GM23248 (cell line): ENCODE data around the gene TMEM255B. TPM values are rescaled to one million over a fixed set of nuclear protein-coding genes. Genes with fewer than 3 reads are reported as not detected.

Experiments used
- DNase-seq: peaks from one replicate; pipeline ENCODE4 v3.0.0-alpha.2; 2015
- H2AFZ ChIP-seq: fragments of 200-600 bp; sonication (generic); 2 replicates; pipeline ENCODE4 v1.6.1; 2016; ENCODE audit warnings: antibody characterized with exemption
- H3F3A ChIP-seq: fragments of 200-600 bp; sonication (generic); 2 replicates; pipeline ENCODE4 v1.6.1; 2016; ENCODE audit warnings: mild to moderate bottlenecking, antibody characterized with exemption, mixed run types; ENCODE audit not compliant: insufficient read depth
- H3K27ac ChIP-seq: fragments of 200-600 bp; sonication (generic); 2 replicates; pipeline ENCODE4 v1.5.1; 2016; ENCODE audit warnings: mild to moderate bottlenecking
- H3K27me3 ChIP-seq: fragments of 200-600 bp; sonication (generic); replicated peaks from 2 replicates; pipeline ENCODE4 v1.6.1; 2016; ENCODE audit warnings: mild to moderate bottlenecking; ENCODE audit not compliant: insufficient read depth
- H3K36me3 ChIP-seq: fragments of 200-600 bp; sonication (generic); 2 replicates; pipeline ENCODE4 v1.6.1; 2016; ENCODE audit warnings: low read depth, mild to moderate bottlenecking
- H3K4me1 ChIP-seq: fragments of 200-600 bp; sonication (generic); 2 replicates; pipeline ENCODE4 v1.6.1; 2016; ENCODE audit warnings: mild to moderate bottlenecking; ENCODE audit not compliant: insufficient read depth
- H3K4me2 ChIP-seq: fragments of 200-600 bp; sonication (generic); one replicate; pipeline ENCODE4 v1.6.1; 2016; ENCODE audit warnings: mild to moderate bottlenecking; ENCODE audit not compliant: unreplicated experiment
- H3K4me3 ChIP-seq: fragments of 200-600 bp; sonication (generic); 2 replicates; pipeline ENCODE4 v1.5.1; 2016; ENCODE audit warnings: mild to moderate bottlenecking
- H3K79me2 ChIP-seq: fragments of 200-600 bp; sonication (generic); 2 replicates; pipeline ENCODE4 v1.6.1; 2016; ENCODE audit warnings: mild to moderate bottlenecking; ENCODE audit not compliant: insufficient read depth
- H3K9ac ChIP-seq: fragments of 200-600 bp; sonication (generic); 2 replicates; pipeline ENCODE4 v1.6.1; 2016; ENCODE audit warnings: mild to moderate bottlenecking
- H3K9me2 ChIP-seq: fragments of 200-600 bp; sonication (generic); 2 replicates; pipeline ENCODE4 v1.6.1; 2016; ENCODE audit warnings: mixed run types, mild to moderate bottlenecking, moderate library complexity; ENCODE audit not compliant: insufficient read depth
- H3K9me3 ChIP-seq: fragments of 200-600 bp; sonication (generic); one replicate; pipeline ENCODE4 v1.6.1; 2017; ENCODE audit warnings: low read depth
- H4K20me1 ChIP-seq: fragments of 200-600 bp; sonication (generic); 2 replicates; pipeline ENCODE4 v1.6.0; 2016; ENCODE audit not compliant: insufficient read depth
- EZH2 ChIP-seq: fragments of 200-600 bp; sonication (generic); IDR thresholded peaks from 2 replicates; pipeline ENCODE4 v1.6.1; 2018; ENCODE audit warnings: antibody characterized with exemption, mild to moderate bottlenecking; ENCODE audit not compliant: insufficient read depth, poor library complexity, severe bottlenecking
- EZH2phosphoT487 ChIP-seq: fragments of 200-600 bp; sonication (generic); IDR thresholded peaks from 2 replicates; pipeline ENCODE4 v1.6.1; 2018; ENCODE audit warnings: antibody characterized with exemption, moderate library complexity, mild to moderate bottlenecking, low read depth; ENCODE audit not compliant: insufficient read depth
- WGBS, 2 experiments: methylation state at CpG; one replicate each; pipeline ENCODE4 v1.1.6; 2015 to 2017; ENCODE audit warnings: low lambda C conversion rate in 2 of 2, low coverage in 1 of 2; ENCODE audit errors: missing lambda C conversion rate in 2 of 2; 5-methylcytosine and 5-hydroxymethylcytosine counted together
- in situ Hi-C: fragments of 300-500 bp; cut with MboI; formaldehyde crosslinking; loops from 2 replicates; pipeline ENCODE4 v1.15.0; 2020
- polyA plus RNA-seq: library from polyadenylated mRNA; unstranded; fragments of >200 nt; fragmentation: Nextera tagmentation; extraction: Ambion mirVana; gene quantifications from 2 replicates; pipeline ENCODE4 v1.2.1, GENCODE V29; 2016
- total RNA-seq: library from RNA; depleted of rRNA; stranded (reverse); fragments of >200 nt; shearing (Covaris generic); gene quantifications from 2 replicates; pipeline ENCODE4 v1.2.3, GENCODE V29; 2014

TMEM255B gene
- total and polyA plus RNA-seq, 2 experiments from 2014 or later, result 8.2 TPM; not detected in 1

DNA sequence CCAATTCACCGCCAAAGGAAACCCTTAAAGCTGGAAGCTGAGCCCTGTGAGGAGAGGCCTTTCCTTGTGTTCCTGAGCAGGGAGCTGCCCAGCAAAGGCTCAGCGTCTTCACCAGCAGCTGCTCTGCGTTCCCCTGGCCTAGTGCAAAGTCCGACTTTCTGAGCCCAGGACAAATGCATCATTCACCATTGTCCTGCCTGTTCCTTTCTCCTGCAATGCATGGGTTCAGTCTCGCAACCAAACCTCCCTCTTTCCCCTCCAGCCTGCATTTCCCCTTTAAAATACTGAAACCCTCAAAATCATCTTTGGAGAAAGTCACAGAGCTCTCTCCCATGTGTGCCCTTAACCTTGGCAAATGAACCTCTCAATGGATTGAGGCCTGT lies 12.9 kb upstream of the TMEM255B start:
- H3K9me2 ChIP-seq, result no peaks in the 10 kb centered on the region
- no peaks in the 10 kb centered on the region for H3K79me2 ChIP-seq
- no peak overlapping the region for H2AFZ ChIP-seq
- WGBS, 2 experiments, result 96 to 97% methylated on average over 5 of the region's 5 CpGs
- H4K20me1 ChIP-seq, result no peaks in the 10 kb centered on the region
- H3K4me1 ChIP-seq, result no peaks in the 10 kb centered on the region
- no peak for DNase-seq
- no peak overlapping the region for H3K27ac ChIP-seq
- no peak overlapping the region for H3K4me3 ChIP-seq
- H3F3A ChIP-seq, result peaks cover 10% of the 10 kb centered on the region; the same call in 1 of the 2 replicates
- in situ Hi-C loops, result no loop called here
- no peak overlapping the region for H3K4me2 ChIP-seq
- H3K36me3 ChIP-seq, result no peaks in the 10 kb centered on the region
- H3K9me3 ChIP-seq, result no peaks in the 10 kb centered on the region
- no peaks in the 10 kb centered on the region; the same call in 1 of the 2 replicates for H3K27me3 ChIP-seq
- no peak overlapping the region for H3K9ac ChIP-seq
- TF ChIP-seq EZH2 (no peak), EZH2phosphoT487 (no peak)

DNA sequence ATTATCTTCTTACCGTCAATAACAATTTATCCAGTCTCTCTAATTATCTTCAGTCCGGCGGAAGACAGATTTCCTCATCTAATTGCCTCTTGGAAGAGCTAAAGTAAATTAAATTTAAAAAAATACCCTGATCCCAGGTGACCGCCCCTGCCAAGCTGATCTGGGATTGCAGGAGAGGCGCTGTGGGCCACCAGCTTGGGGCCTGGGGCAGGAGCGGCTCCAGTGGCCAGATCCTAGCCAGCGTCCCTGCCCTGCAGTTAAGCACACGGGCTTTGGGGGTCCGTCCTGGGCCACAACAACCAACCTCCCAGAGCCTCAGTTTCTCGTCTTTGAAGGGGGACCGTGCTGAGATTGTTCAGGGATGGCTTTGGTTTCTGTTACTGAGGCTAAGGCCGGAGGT lies 12.4 kb upstream of the TMEM255B start:
- no peaks in the 10 kb centered on the region for H4K20me1 ChIP-seq
- H3K4me2 ChIP-seq, result no peak overlapping the region
- H2AFZ ChIP-seq, result no peak overlapping the region
- H3K9ac ChIP-seq, result no peak overlapping the region
- H3K27me3 ChIP-seq, result no peaks in the 10 kb centered on the region; the same call in 1 of the 2 replicates
- peaks cover 9% of the 10 kb centered on the region; the same call in 1 of the 2 replicates for H3F3A ChIP-seq
- no peak overlapping the region for H3K27ac ChIP-seq
- TF ChIP-seq EZH2 (no peak), EZH2phosphoT487 (no peak)
- in situ Hi-C loops, result no loop called here
- H3K9me2 ChIP-seq, result no peaks in the 10 kb centered on the region
- H3K4me3 ChIP-seq, result no peak overlapping the region
- WGBS, 2 experiments, result 85 to 87% methylated on average over 11 to 12 of the region's 12 CpGs
- no peak for DNase-seq
- no peaks in the 10 kb centered on the region for H3K36me3 ChIP-seq
- no peaks in the 10 kb centered on the region for H3K9me3 ChIP-seq
- no peaks in the 10 kb centered on the region for H3K4me1 ChIP-seq
- H3K79me2 ChIP-seq, result no peaks in the 10 kb centered on the region

DNA sequence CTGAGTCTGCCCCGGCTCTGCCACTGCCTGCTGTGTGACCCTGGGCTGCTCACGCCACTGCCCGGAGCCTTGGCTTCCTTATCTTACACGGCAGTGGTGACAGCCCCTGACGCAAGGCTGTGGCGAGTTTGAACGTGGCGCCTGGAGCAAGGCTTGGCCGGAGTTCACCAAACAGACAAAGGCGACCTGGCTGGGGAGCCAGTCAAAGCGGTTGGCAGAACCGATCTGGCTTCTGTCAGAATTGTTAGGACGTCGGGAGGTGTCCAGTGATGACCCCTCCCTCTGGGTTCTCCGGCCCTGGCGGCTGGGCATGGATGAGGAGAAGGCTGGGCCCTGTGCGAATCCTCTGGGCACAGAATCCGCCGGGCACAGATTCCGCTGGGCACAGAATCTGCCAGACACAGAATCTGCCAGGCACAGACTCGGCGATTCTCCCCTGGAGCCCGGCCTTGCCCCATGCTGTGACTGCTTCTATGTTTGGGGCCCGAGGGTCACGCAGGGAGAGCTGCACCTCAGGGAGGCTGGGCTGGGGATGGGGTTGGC lies 11.7 kb upstream of the TMEM255B start:
- H2AFZ ChIP-seq, result no peak overlapping the region
- no peak overlapping the region for H3K27ac ChIP-seq
- H3K9me3 ChIP-seq, result no peaks in the 10 kb centered on the region
- no peaks in the 10 kb centered on the region for H3K36me3 ChIP-seq
- H3K4me3 ChIP-seq, result no peak overlapping the region
- no peaks in the 10 kb centered on the region for H3K79me2 ChIP-seq
- in situ Hi-C loops, result no loop called here
- no peak overlapping the region for H3K9ac ChIP-seq
- H3K4me1 ChIP-seq, result no peaks in the 10 kb centered on the region
- no peak overlapping the region for H3K4me2 ChIP-seq
- no peak for DNase-seq
- H4K20me1 ChIP-seq, result no peaks in the 10 kb centered on the region
- TF ChIP-seq EZH2 (no peak), EZH2phosphoT487 (no peak)
- WGBS, 2 experiments, result 81 to 85% methylated on average over 25 of the region's 25 CpGs
- H3F3A ChIP-seq, result peaks cover 7% of the 10 kb centered on the region; the same call in 1 of the 2 replicates
- no peaks in the 10 kb centered on the region for H3K27me3 ChIP-seq
- no peaks in the 10 kb centered on the region for H3K9me2 ChIP-seq

DNA sequence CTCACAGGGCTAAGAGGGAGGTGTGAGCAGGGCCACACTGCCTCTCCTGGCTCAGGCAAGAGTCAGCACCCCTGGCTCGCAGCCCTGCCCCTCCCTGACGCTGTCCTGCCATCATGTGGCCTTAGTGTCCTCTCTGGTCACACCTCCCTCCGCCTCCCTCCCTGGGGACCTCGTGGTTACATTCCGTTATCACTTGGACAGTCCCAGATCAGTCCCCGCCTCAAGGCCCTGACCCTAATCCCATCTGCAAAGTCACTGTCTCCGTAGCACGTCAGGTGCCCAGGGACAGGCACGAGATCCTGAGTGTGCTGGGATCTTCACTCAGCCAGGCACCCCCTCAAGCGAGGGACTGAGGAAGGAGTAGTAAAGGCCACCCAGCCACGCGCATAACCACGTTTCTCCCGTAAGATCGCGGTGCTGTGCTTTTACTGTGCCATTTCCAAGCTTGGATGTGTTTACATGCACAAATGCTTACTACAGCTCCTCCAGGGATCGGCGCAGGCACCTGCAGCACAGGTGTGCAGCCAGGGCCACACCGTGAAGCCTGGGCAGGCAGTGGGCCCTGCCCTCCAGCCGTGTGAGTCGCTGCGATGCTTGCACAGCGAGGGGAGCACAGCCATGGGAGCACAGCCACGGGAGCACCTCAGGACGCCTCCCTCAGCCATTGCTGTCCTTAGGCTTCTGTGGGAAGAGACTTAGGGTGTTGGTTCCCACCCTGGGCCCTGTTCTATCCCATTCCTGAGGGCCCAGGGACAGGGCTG lies 10.7 kb upstream of the TMEM255B start:
- no peak for TF ChIP-seq EZH2phosphoT487
- TF ChIP-seq EZH2, result no peak
- Histone ChIP-seq H3K9ac (no peak overlapping the region), H3K36me3 (no peaks in the 10 kb centered on the region), H3K27ac (no peak overlapping the region), H3K4me1 (no peaks in the 10 kb centered on the region), H3K27me3 (no peaks in the 10 kb centered on the region), H3K9me2 (no peaks in the 10 kb centered on the region), H3K79me2 (no peaks in the 10 kb centered on the region), H3K4me2 (no peak overlapping the region), H3K9me3 (no peaks in the 10 kb centered on the region), H2AFZ (no peak overlapping the region), H3K4me3 (no peak overlapping the region), H3F3A (peaks cover 7% of the 10 kb centered on the region; the same call in 1 of the 2 replicates), H4K20me1 (no peaks in the 10 kb centered on the region)
- WGBS, 2 experiments, result 76 to 78% methylated on average over 23 to 25 of the region's 25 CpGs
- no peak for DNase-seq
- in situ Hi-C loops, result no loop called here
